Natural killer cell (primary cell): ENCODE data around the gene KIF19. TPM values are rescaled to one million over a fixed set of nuclear protein-coding genes. Genes with fewer than 3 reads are reported as not detected.
"Not testable (repeated sequence)": the region's sequence is repeated elsewhere in the genome, so short reads cannot be mapped to it uniquely, and the experiment has no call there.

Source experiments
- ATAC-seq, 3 donors: fragments of 150-1000 bp in 2 of 3; fragments of 200-7000 bp in 1 of 3; cut with Tn5 transposase; 1 replicate in 1 of 3; 2 replicates in 2 of 3; pipeline ENCODE4 v1.10.0; 2021; ENCODE audit warnings: mild to moderate bottlenecking in 2 of 3, moderate library complexity in 2 of 3
- DNase-seq, 2 donors: peaks; one replicate each; pipeline versions ENCODE4 v3.0.0 to v3.0.0-alpha.2; 2013 to 2021; ENCODE audit warnings: mixed read lengths in 1 of 2
- H3K27ac ChIP-seq: one replicate; pipeline ENCODE4 v1.5.1; 2013; ENCODE audit warnings: mild to moderate bottlenecking, low read length
- H3K27me3 ChIP-seq: one replicate; pipeline ENCODE4 v1.6.1; 2013; ENCODE audit warnings: low read length; ENCODE audit not compliant: control insufficient read depth, insufficient read depth
- H3K36me3 ChIP-seq: one replicate; pipeline ENCODE4 v1.6.1; 2013; ENCODE audit warnings: low read length; ENCODE audit not compliant: control insufficient read depth, insufficient read depth
- H3K4me1 ChIP-seq: one replicate; pipeline ENCODE4 v1.6.1; 2013; ENCODE audit warnings: low read length; ENCODE audit not compliant: control insufficient read depth, insufficient read depth
- H3K4me3 ChIP-seq: one replicate; pipeline ENCODE4 v1.5.1; 2013; ENCODE audit warnings: low read length
- H3K9me3 ChIP-seq: one replicate; pipeline ENCODE4 v1.6.1; 2013; ENCODE audit warnings: low read length; ENCODE audit not compliant: control insufficient read depth, insufficient read depth
- H3K27ac Mint-ChIP-seq, 2 donors: one replicate each; pipeline ENCODE4 v1.8.0; 2022; ENCODE audit warnings: mild to moderate bottlenecking in 2 of 2, mixed read lengths in 2 of 2, moderate library complexity in 1 of 2
- H3K27me3 Mint-ChIP-seq, 2 donors: one replicate each; pipeline ENCODE4 v1.8.0; 2022; ENCODE audit warnings: low read depth in 2 of 2, mixed read lengths in 2 of 2
- H3K36me3 Mint-ChIP-seq: one replicate; pipeline ENCODE4 v1.8.0; 2022; ENCODE audit warnings: mixed read lengths
- H3K4me1 Mint-ChIP-seq, 2 donors: one replicate each; pipeline ENCODE4 v1.8.0; 2022; ENCODE audit warnings: mixed read lengths in 2 of 2
- H3K4me3 Mint-ChIP-seq: one replicate; pipeline ENCODE4 v1.8.0; 2022; ENCODE audit warnings: mild to moderate bottlenecking, moderate library complexity, mixed read lengths
- H3K9me3 Mint-ChIP-seq, 2 donors: one replicate each; pipeline ENCODE4 v1.8.0; 2022; ENCODE audit warnings: mixed read lengths in 2 of 2
- CTCF ChIP-seq: fragments of 200-600 bp; IDR thresholded peaks from one replicate; pipeline ENCODE4 v1.8.0; 2022; ENCODE audit warnings: antibody characterized with exemption
- WGBS: methylation state at CpG from one replicate; pipeline ENCODE4 v1.1.7; 2013; ENCODE audit warnings: missing lambda C conversion rate; ENCODE audit not compliant: insufficient coverage; 5-methylcytosine and 5-hydroxymethylcytosine counted together
- intact Hi-C: fragments of 100-400 bp; cut with micrococcal nuclease; formaldehyde crosslinking; loops from one replicate; pipeline ENCODE4 v1.14.2; 2022
- total RNA-seq, 4 donors: library from RNA; stranded (reverse); fragments of 120-200 nt in 1 of 4; gene quantifications; one replicate each; pipeline versions ENCODE4 v1.2.3 to v1.2.4, GENCODE V29; 2013 to 2022

KIF19 gene
- total RNA-seq, 3 donors from 2014 or later (not counting 1 experiment from before 2014, with no cell fraction given) = 1.7 to 7.1 (median 6.1) TPM

DNA sequence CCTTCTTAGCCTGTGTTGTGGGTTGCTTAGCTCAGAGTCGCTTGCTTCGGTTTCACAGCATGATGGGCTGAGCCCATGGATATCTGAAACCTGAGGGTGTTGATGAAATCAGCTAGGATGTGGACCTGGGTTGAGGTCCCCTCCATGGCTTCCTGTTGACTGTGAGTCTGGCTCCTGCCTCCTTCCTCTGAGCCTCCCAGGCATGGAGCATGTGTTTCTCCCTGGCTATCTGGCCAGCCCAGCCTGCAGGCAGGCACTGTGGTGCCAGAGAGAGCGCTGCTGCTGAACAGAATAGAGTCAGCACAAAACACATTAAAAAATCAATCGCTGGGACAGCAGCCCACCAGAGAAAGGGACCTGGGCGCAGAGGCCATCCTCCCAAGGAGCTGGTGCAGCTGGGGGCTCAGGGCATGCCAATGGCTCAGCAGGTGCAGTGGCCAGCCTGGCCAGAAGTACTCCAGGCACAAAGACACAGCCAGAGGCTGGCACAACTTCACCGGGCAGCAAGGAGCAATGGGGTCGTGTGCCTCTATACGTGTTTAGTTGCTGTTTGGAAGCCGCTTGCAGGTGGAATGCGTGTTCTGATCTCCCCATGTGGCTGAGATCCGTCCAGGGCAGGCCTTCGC lies 77.6 kb downstream of the KIF19 start:
- Histone ChIP-seq H3K9me3 (no peaks in the 10 kb centered on the region), H3K36me3 (no peaks in the 10 kb centered on the region), H3K4me3 (no peak overlapping the region), H3K27me3 (no peaks in the 10 kb centered on the region), H3K4me1 (peaks cover 7% of the 10 kb centered on the region), H3K27ac (no peak overlapping the region)
- intact Hi-C loops = no loop called here
- Mint-ChIP-seq H3K27me3 (peaks cover 0 to 3% of the 10 kb centered on the region in 2 donors), H3K9me3 (no peaks in the 10 kb centered on the region), H3K4me3 (no peak overlapping the region), H3K36me3 (no peaks in the 10 kb centered on the region), H3K27ac (no peak overlapping the region), H3K4me1 (peaks cover 8 to 10% of the 10 kb centered on the region in 2 donors)
- no peak for DNase-seq
- 65% methylated on average over 12 of the region's 12 CpGs for WGBS
- ATAC-seq = no peak
- no peak for TF ChIP-seq CTCF

GRCh38 chr17:74404218-74404617 lies 78.2 kb downstream of the KIF19 start:
- no peak overlapping the region for H3K27ac ChIP-seq
- intact Hi-C loops = no loop called here
- no peaks in the 10 kb centered on the region for H3K36me3 Mint-ChIP-seq
- H3K9me3 ChIP-seq = no peaks in the 10 kb centered on the region
- TF ChIP-seq CTCF = no peak
- no peak overlapping the region for H3K4me3 Mint-ChIP-seq
- peaks cover 0 to 3% of the 10 kb centered on the region in 2 donors for H3K27me3 Mint-ChIP-seq
- H3K27me3 ChIP-seq = no peaks in the 10 kb centered on the region
- DNase-seq (no peak), ATAC-seq (no peak)
- WGBS = 91% methylated on average over 5 of the region's 7 CpGs
- H3K27ac Mint-ChIP-seq = no peak overlapping the region
- H3K4me1 Mint-ChIP-seq = peaks cover 8 to 10% of the 10 kb centered on the region in 2 donors
- H3K36me3 ChIP-seq = no peaks in the 10 kb centered on the region
- no peak overlapping the region for H3K4me3 ChIP-seq
- peaks cover 7% of the 10 kb centered on the region for H3K4me1 ChIP-seq
- H3K9me3 Mint-ChIP-seq = no peaks in the 10 kb centered on the region

DNA sequence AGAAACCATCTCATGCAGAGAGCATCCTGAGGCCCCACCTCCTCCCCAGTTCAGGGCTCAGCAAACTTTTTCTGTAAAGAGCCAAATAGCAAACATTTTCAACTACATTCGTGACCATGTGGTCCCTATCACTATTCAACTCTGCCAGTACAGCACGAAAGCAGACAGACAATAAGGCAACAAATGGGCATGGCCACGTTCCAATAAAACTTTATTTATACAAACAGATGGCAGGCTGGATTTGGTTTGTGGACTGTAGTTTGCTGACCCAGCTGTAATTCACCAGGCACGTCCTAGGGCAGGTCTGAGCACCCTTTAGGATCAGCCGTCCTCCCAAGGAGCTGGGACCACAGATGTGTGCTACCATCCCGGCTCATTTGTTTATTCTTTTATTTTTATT lies 78.8 kb downstream of the KIF19 start:
- H3K27ac ChIP-seq = no peak overlapping the region
- peaks cover 0 to 3% of the 10 kb centered on the region in 2 donors for H3K27me3 Mint-ChIP-seq
- no peaks in the 10 kb centered on the region for H3K36me3 Mint-ChIP-seq
- no peak for DNase-seq
- no peak for ATAC-seq
- H3K9me3 Mint-ChIP-seq = no peaks in the 10 kb centered on the region
- H3K4me3 ChIP-seq = no peak overlapping the region
- no peaks in the 10 kb centered on the region for H3K36me3 ChIP-seq
- WGBS = 82% methylated on average over 5 of the region's 6 CpGs
- peaks cover 9% of the 10 kb centered on the region for H3K4me1 ChIP-seq
- H3K9me3 ChIP-seq = no peaks in the 10 kb centered on the region
- peaks cover 8 to 10% of the 10 kb centered on the region in 2 donors for H3K4me1 Mint-ChIP-seq
- no peak overlapping the region for H3K4me3 Mint-ChIP-seq
- intact Hi-C loops = no loop called here
- H3K27me3 ChIP-seq = no peaks in the 10 kb centered on the region
- TF ChIP-seq CTCF = no peak
- no peak overlapping the region for H3K27ac Mint-ChIP-seq

- H3K36me3 ChIP-seq, H3K27me3 Mint-ChIP-seq, H3K27me3 ChIP-seq, H3K9me3 ChIP-seq, H3K9me3 Mint-ChIP-seq, H3K36me3 Mint-ChIP-seq, H3K4me3 Mint-ChIP-seq, intact Hi-C loops, ATAC-seq, H3K27ac ChIP-seq, H3K27ac Mint-ChIP-seq, DNase-seq, H3K4me3 ChIP-seq: not testable (repeated sequence)
- WGBS = 92% methylated on average over 5 of the region's 5 CpGs
- H3K4me1 Mint-ChIP-seq = peaks cover 8 to 12% of the 10 kb centered on the region in 2 donors
- H3K4me1 ChIP-seq = peaks cover 15% of the 10 kb centered on the region
Observed at GRCh38 chr17:74405311-74405710, 79.3 kb downstream of the KIF19 start.

Other genes with a start within 250 kb of the KIF19 start
- 100 to 1,000 TPM; 560 to 802 (median 759) TPM for gene RPL38, start 122.5 kb upstream of the KIF19 start, total RNA-seq
- 1 to 10 TPM; 4.3 to 7.9 (median 4.8) TPM for gene TTYH2, start 112.7 kb upstream of the KIF19 start, total RNA-seq
- 1 to 10 TPM in 2 of 3 donors, under 1 TPM in 1; 0.35 to 1.8 (median 1.2) TPM for gene DNAI2, start 52.0 kb upstream of the KIF19 start, total RNA-seq
- under 1 TPM in 1 of 3 donors, not detected in 2; 0.48 TPM for gene BTBD17, start 35.6 kb downstream of the KIF19 start, total RNA-seq
- not detected for gene GPR142, start 41.3 kb downstream of the KIF19 start, total RNA-seq
- under 1 TPM; 0.26 to 0.60 (median 0.29) TPM for gene GPRC5C, start 105.9 kb downstream of the KIF19 start, total RNA-seq
- 100 to 1,000 TPM; 287 to 370 (median 295) TPM for gene CD300A, start 140.4 kb downstream of the KIF19 start, total RNA-seq
- gene CD300LB, start 205.2 kb downstream of the KIF19 start, total RNA-seq = 1 to 10 TPM; 2.0 to 4.9 (median 3.5) TPM
- gene CD300C, start 219.9 kb downstream of the KIF19 start, total RNA-seq = 1 to 10 TPM; 4.3 to 7.6 (median 6.9) TPM
- 1 to 10 TPM in 1 of 3 donors, under 1 TPM in 1, not detected in 1; 0.90 to 9.3 TPM for gene CD300H, start 241.3 kb downstream of the KIF19 start, total RNA-seq